WTC11 (cell line): ENCODE data around the gene NCOA3. TPM values are rescaled to one million over a fixed set of nuclear protein-coding genes. Genes with fewer than 3 reads are reported as not detected.

Source experiments
- ATAC-seq: fragments of 200-7000 bp; cut with Tn5 transposase; 2 replicates; pipeline ENCODE4 v1.10.0; 2021; ENCODE audit warnings: mild to moderate bottlenecking, moderate library complexity
- CTCF ChIA-PET: fragments of 300-600 bp; sonication (Branson Sonifier 250); formaldehyde crosslinking; loops from one replicate; lab custom pipeline; 2021; ENCODE audit warnings: antibody characterized with exemption; lab: Charles Lee
- POLR2A ChIA-PET: fragments of 350-600 bp; sonication (Branson Sonifier 250); formaldehyde crosslinking; loops from one replicate; lab custom pipeline; 2021; ENCODE audit warnings: antibody characterized with exemption; lab: Charles Lee
- DNase-seq: peaks from one replicate; pipeline ENCODE4 v3.0.0; 2021; ENCODE audit warnings: low spot score
- H3K27ac Mint-ChIP-seq: 2 replicates; pipeline ENCODE4 v1.8.0; 2021; ENCODE audit warnings: mixed read lengths
- H3K27me3 Mint-ChIP-seq: 2 replicates; pipeline ENCODE4 v1.8.0; 2021; ENCODE audit warnings: low read depth, mild to moderate bottlenecking, moderate library complexity, mixed read lengths
- H3K36me3 Mint-ChIP-seq: 2 replicates; pipeline ENCODE4 v1.8.0; 2021; ENCODE audit warnings: mixed read lengths
- H3K4me1 Mint-ChIP-seq: 2 replicates; pipeline ENCODE4 v1.8.0; 2022; ENCODE audit warnings: mixed read lengths
- H3K4me3 Mint-ChIP-seq: 2 replicates; pipeline ENCODE4 v1.8.0; 2021; ENCODE audit warnings: mild to moderate bottlenecking, moderate library complexity, mixed read lengths
- H3K9me3 Mint-ChIP-seq: 2 replicates; pipeline ENCODE4 v1.8.0; 2021; ENCODE audit warnings: mixed read lengths
- CREM ChIP-seq: sonication (generic); formaldehyde crosslinking; IDR thresholded peaks from 2 replicates; pipeline ENCODE4 v1.8.1; 2022; ENCODE audit warnings: mild to moderate bottlenecking, missing genetic modification reagents, moderate library complexity
- ELF4 ChIP-seq: sonication (generic); formaldehyde crosslinking; IDR thresholded peaks from 2 replicates; pipeline ENCODE4 v1.8.1; 2022; ENCODE audit warnings: low read depth, mild to moderate bottlenecking, moderate library complexity, missing genetic modification reagents
- FOXJ3 ChIP-seq: sonication (generic); formaldehyde crosslinking; IDR thresholded peaks from 2 replicates; pipeline ENCODE4 v1.9.0; 2021; ENCODE audit warnings: missing genetic modification reagents, mild to moderate bottlenecking, borderline replicate concordance
- GABPB1 ChIP-seq: sonication (generic); formaldehyde crosslinking; IDR thresholded peaks from 2 replicates; pipeline ENCODE4 v1.8.1; 2023; ENCODE audit warnings: mild to moderate bottlenecking, missing genetic modification reagents
- JUN ChIP-seq: sonication (generic); formaldehyde crosslinking; IDR thresholded peaks from 2 replicates; pipeline ENCODE4 v1.8.0; 2023; ENCODE audit warnings: mild to moderate bottlenecking, missing genetic modification reagents
- MXD4 ChIP-seq: fragments of 250-450 bp; sonication (Bioruptor Pico); IDR thresholded peaks from 2 replicates; pipeline ENCODE4 v1.8.0; 2021; ENCODE audit warnings: mild to moderate bottlenecking, moderate library complexity, borderline replicate concordance
- NFATC4 ChIP-seq: fragments of 250-450 bp; sonication (Bioruptor Pico); IDR thresholded peaks from 2 replicates; pipeline ENCODE4 v1.9.0; 2021; ENCODE audit warnings: mild to moderate bottlenecking
- NFYB ChIP-seq: sonication (generic); formaldehyde crosslinking; conservative IDR thresholded peaks from 2 replicates; pipeline ENCODE4 v1.8.0; 2022; ENCODE audit warnings: low read depth, missing genetic modification reagents
- SMAD4 ChIP-seq: sonication (generic); formaldehyde crosslinking; IDR thresholded peaks from 2 replicates; pipeline ENCODE4 v1.8.0; 2022; ENCODE audit warnings: mild to moderate bottlenecking, missing genetic modification reagents
- ZNF416 ChIP-seq: fragments of 250-450 bp; sonication (Bioruptor Pico); IDR thresholded peaks from 2 replicates; pipeline ENCODE4 v1.9.0; 2021; ENCODE audit warnings: mild to moderate bottlenecking, inconsistent platforms
- ZNF423 ChIP-seq: fragments of 250-450 bp; sonication (Bioruptor Pico); IDR thresholded peaks from 2 replicates; pipeline ENCODE4 v2.1.2; 2022; ENCODE audit warnings: mild to moderate bottlenecking, moderate library complexity
- total RNA-seq: library from RNA; stranded (reverse); gene quantifications from 3 replicates; pipeline ENCODE4 v1.2.3, GENCODE V29; 2021
- TF ChIP-seq, protein P1 (sequence below): sonication (generic); formaldehyde crosslinking; IDR thresholded peaks from 2 replicates; pipeline ENCODE4 v1.8.0; 2023; ENCODE audit warnings: mild to moderate bottlenecking, missing genetic modification reagents
- TF ChIP-seq, protein P2 (sequence below): sonication (generic); formaldehyde crosslinking; IDR thresholded peaks from 2 replicates; pipeline ENCODE4 v1.8.1; 2023; ENCODE audit warnings: mild to moderate bottlenecking, missing genetic modification reagents
- TF ChIP-seq, protein P3 (sequence below): sonication (generic); formaldehyde crosslinking; IDR thresholded peaks from 2 replicates; pipeline ENCODE4 v1.8.1; 2023; ENCODE audit warnings: mild to moderate bottlenecking, moderate library complexity, missing genetic modification reagents
- TF ChIP-seq, protein P4 (sequence below): sonication (generic); formaldehyde crosslinking; IDR thresholded peaks from 2 replicates; pipeline ENCODE4 v1.8.0; 2022; ENCODE audit warnings: mild to moderate bottlenecking, missing genetic modification reagents
- TF ChIP-seq, protein P5 (sequence below): sonication (generic); formaldehyde crosslinking; IDR thresholded peaks from 2 replicates; pipeline ENCODE4 v1.8.0; 2022; ENCODE audit warnings: mild to moderate bottlenecking, missing genetic modification reagents
- TF ChIP-seq, protein P6 (sequence below): sonication (generic); formaldehyde crosslinking; IDR thresholded peaks from 2 replicates; pipeline ENCODE4 v1.8.1; 2022; ENCODE audit warnings: low read depth, mild to moderate bottlenecking, moderate library complexity, missing genetic modification reagents, borderline replicate concordance
- TF ChIP-seq, protein P7 (sequence below): sonication (generic); formaldehyde crosslinking; IDR thresholded peaks from 2 replicates; pipeline ENCODE4 v1.8.0; 2023; ENCODE audit warnings: missing genetic modification reagents
- TF ChIP-seq, protein P8 (sequence below): sonication (generic); formaldehyde crosslinking; conservative IDR thresholded peaks from 2 replicates; pipeline ENCODE4 v1.8.1; 2022; ENCODE audit warnings: mild to moderate bottlenecking, missing genetic modification reagents
- TF ChIP-seq, protein P9 (sequence below): fragments of 250-450 bp; sonication (Bioruptor Pico); conservative IDR thresholded peaks from 2 replicates; pipeline ENCODE4 v1.9.0; 2021; ENCODE audit warnings: mild to moderate bottlenecking

The NCOA3 gene
- total RNA-seq, 1 experiment from 2014 or later, result 25.2 TPM

DNA sequence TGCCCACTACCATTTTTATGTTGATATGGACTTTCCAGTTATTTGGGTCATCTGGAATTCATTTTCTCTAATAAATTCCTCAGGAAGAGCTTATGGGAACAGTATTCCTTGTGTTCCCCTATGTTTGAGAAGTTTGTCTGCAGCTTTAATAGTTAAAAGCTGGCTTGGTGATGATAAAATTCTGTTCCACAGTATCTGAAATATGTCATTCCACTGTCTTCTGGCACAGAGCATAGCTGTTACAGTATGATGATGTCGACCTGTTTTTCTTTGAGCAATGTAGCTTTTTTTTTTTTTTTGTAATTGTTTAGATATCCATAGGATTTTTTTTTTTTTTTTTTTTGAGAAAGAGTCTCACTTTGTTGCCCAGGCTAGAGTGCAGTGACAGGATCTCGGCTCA, 43.2 kb downstream of the NCOA3 start (continued):
- TF ChIP-seq, protein P1, sequence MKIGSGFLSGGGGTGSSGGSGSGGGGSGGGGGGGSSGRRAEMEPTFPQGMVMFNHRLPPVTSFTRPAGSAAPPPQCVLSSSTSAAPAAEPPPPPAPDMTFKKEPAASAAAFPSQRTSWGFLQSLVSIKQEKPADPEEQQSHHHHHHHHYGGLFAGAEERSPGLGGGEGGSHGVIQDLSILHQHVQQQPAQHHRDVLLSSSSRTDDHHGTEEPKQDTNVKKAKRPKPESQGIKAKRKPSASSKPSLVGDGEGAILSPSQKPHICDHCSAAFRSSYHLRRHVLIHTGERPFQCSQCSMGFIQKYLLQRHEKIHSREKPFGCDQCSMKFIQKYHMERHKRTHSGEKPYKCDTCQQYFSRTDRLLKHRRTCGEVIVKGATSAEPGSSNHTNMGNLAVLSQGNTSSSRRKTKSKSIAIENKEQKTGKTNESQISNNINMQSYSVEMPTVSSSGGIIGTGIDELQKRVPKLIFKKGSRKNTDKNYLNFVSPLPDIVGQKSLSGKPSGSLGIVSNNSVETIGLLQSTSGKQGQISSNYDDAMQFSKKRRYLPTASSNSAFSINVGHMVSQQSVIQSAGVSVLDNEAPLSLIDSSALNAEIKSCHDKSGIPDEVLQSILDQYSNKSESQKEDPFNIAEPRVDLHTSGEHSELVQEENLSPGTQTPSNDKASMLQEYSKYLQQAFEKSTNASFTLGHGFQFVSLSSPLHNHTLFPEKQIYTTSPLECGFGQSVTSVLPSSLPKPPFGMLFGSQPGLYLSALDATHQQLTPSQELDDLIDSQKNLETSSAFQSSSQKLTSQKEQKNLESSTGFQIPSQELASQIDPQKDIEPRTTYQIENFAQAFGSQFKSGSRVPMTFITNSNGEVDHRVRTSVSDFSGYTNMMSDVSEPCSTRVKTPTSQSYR, result no peak
- no peak for TF ChIP-seq ZNF423 (CRISPR knock-in tag)
- no peak for TF ChIP-seq ELF4

DNA sequence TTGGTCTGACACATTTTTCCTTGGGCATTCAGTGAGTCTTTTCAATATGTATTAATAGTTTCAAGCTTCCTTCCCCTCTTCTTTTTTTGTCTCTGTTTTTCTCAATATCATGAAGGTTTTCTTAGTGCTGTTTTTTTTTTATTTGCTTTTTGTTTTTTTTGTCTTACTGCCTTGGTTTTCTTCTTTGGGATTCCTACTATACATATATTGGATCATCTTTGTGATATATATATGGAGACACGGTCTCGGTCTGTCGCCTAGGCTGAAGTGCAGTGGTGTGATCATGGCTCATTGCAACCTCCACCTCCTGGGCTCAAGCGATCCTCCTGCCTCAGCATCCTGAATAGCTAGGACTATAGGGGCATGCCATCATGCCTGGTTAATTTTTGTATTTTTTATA, 43.8 kb downstream of the NCOA3 start:
- DNase-seq, result no peak
- no peaks in the 10 kb centered on the region for H3K36me3 Mint-ChIP-seq
- no peak overlapping the region for H3K4me3 Mint-ChIP-seq
- ChIA-PET CTCF (interaction anchor here (2.5 kb wide), 1 partner anchor 10 kb away, joined by 16 read pairs; no protein-coding TSS in a partner anchor), POLR2A (no interaction called here)
- H3K27ac Mint-ChIP-seq, result peak overlapping the region; percentile 39; the same call in 1 of the 2 replicates
- H3K27me3 Mint-ChIP-seq, result no peaks in the 10 kb centered on the region
- H3K9me3 Mint-ChIP-seq, result no peaks in the 10 kb centered on the region
- ATAC-seq, result no peak
- H3K4me1 Mint-ChIP-seq, result peaks cover 55% of the 10 kb centered on the region
- TF ChIP-seq, protein P2, sequence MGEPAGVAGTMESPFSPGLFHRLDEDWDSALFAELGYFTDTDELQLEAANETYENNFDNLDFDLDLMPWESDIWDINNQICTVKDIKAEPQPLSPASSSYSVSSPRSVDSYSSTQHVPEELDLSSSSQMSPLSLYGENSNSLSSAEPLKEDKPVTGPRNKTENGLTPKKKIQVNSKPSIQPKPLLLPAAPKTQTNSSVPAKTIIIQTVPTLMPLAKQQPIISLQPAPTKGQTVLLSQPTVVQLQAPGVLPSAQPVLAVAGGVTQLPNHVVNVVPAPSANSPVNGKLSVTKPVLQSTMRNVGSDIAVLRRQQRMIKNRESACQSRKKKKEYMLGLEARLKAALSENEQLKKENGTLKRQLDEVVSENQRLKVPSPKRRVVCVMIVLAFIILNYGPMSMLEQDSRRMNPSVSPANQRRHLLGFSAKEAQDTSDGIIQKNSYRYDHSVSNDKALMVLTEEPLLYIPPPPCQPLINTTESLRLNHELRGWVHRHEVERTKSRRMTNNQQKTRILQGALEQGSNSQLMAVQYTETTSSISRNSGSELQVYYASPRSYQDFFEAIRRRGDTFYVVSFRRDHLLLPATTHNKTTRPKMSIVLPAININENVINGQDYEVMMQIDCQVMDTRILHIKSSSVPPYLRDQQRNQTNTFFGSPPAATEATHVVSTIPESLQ (CRISPR knock-in tag), result no peak
- TF ChIP-seq NFYB, result no peak
- TF ChIP-seq CREM (CRISPR knock-in tag), result no peak
- TF ChIP-seq NFATC4 (CRISPR knock-in tag), result no peak
- no peak for TF ChIP-seq ZNF416 (CRISPR knock-in tag)
- no peak for TF ChIP-seq SMAD4 (CRISPR knock-in tag)
- no peak for TF ChIP-seq JUN (CRISPR knock-in tag)
- no peak for TF ChIP-seq FOXJ3 (CRISPR knock-in tag)
- no peak for TF ChIP-seq GABPB1 (CRISPR knock-in tag)
- TF ChIP-seq, protein P3, sequence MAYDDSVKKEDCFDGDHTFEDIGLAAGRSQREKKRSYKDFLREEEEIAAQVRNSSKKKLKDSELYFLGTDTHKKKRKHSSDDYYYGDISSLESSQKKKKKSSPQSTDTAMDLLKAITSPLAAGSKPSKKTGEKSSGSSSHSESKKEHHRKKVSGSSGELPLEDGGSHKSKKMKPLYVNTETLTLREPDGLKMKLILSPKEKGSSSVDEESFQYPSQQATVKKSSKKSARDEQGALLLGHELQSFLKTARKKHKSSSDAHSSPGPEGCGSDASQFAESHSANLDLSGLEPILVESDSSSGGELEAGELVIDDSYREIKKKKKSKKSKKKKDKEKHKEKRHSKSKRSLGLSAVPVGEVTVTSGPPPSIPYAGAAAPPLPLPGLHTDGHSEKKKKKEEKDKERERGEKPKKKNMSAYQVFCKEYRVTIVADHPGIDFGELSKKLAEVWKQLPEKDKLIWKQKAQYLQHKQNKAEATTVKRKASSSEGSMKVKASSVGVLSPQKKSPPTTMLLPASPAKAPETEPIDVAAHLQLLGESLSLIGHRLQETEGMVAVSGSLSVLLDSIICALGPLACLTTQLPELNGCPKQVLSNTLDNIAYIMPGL, result no peak
- TF ChIP-seq, protein P4, sequence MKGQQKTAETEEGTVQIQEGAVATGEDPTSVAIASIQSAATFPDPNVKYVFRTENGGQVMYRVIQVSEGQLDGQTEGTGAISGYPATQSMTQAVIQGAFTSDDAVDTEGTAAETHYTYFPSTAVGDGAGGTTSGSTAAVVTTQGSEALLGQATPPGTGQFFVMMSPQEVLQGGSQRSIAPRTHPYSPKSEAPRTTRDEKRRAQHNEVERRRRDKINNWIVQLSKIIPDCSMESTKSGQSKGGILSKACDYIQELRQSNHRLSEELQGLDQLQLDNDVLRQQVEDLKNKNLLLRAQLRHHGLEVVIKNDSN, result no peak
- TF ChIP-seq, protein P5, sequence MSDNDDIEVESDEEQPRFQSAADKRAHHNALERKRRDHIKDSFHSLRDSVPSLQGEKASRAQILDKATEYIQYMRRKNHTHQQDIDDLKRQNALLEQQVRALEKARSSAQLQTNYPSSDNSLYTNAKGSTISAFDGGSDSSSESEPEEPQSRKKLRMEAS (CRISPR knock-in tag), result no peak
- TF ChIP-seq MXD4 (CRISPR knock-in tag), result no peak
- TF ChIP-seq, protein P6, sequence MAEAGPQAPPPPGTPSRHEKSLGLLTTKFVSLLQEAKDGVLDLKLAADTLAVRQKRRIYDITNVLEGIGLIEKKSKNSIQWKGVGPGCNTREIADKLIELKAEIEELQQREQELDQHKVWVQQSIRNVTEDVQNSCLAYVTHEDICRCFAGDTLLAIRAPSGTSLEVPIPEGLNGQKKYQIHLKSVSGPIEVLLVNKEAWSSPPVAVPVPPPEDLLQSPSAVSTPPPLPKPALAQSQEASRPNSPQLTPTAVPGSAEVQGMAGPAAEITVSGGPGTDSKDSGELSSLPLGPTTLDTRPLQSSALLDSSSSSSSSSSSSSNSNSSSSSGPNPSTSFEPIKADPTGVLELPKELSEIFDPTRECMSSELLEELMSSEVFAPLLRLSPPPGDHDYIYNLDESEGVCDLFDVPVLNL (CRISPR knock-in tag), result no peak
- TF ChIP-seq, protein P7, sequence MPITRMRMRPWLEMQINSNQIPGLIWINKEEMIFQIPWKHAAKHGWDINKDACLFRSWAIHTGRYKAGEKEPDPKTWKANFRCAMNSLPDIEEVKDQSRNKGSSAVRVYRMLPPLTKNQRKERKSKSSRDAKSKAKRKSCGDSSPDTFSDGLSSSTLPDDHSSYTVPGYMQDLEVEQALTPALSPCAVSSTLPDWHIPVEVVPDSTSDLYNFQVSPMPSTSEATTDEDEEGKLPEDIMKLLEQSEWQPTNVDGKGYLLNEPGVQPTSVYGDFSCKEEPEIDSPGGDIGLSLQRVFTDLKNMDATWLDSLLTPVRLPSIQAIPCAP (CRISPR knock-in tag), result no peak
- TF ChIP-seq, protein P1, result no peak
- TF ChIP-seq, protein P8, sequence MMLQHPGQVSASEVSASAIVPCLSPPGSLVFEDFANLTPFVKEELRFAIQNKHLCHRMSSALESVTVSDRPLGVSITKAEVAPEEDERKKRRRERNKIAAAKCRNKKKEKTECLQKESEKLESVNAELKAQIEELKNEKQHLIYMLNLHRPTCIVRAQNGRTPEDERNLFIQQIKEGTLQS (CRISPR knock-in tag), result no peak
- TF ChIP-seq, protein P9, sequence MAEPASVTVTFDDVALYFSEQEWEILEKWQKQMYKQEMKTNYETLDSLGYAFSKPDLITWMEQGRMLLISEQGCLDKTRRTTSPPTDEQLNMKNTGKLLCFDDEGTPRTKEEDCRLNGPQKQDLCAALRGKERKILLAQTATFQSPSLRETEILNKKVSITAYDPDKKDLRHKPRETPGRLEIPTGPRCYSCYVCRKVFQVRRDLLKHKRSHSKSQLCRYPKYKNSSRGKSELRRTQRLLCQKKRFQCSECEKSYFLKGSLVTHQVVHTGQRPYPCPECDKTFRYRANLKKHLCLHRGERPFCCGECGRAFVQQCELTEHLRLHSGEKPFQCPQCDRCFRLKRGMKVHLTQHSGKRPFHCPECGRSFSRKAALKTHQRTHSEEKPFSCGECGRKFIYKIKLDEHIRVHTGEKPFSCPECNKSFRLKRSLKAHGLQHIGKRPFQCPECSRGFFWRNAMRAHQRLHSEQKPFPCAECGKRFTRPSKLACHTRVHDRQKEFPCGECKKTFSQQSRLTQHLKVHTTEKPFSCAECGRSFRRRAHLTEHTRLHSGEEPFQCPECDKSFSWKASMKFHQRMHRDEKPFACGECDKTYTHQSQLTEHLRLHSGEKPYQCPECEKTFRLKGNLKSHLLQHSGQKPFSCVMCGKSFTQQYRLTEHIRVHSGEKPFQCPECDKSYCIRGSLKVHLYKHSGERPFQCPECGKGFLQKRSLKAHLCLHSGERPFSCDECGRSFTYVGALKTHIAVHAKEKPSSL (CRISPR knock-in tag), result no peak
